A549 (cell line): ENCODE measurements around the gene SLC16A9. TPM values are rescaled to one million over a fixed set of nuclear protein-coding genes. Genes with fewer than 3 reads are reported as not detected.
"Not testable (repeated sequence)": the region's sequence is repeated elsewhere in the genome, so short reads cannot be mapped to it uniquely, and the experiment has no call there.

Source experiments
- ATAC-seq, 2 experiments: fragments of 200-7000 bp in 1 of 2; fragments of >200 bp in 1 of 2; cut with Nextera tagmentation in 1 of 2; cut with Tn5 transposase in 1 of 2; 3 replicates each; pipeline versions ENCODE4 v1.8.0 to v1.9.1; 2018 to 2020; ENCODE audit warnings: mild to moderate bottlenecking in 1 of 2, moderate library complexity in 1 of 2
- CTCF ChIA-PET: fragments of 300-600 bp; sonication (Branson Sonifier 250); formaldehyde crosslinking; extraction: SDS; loops from one replicate; lab custom pipeline; 2021; ENCODE audit warnings: antibody characterized with exemption, inconsistent platforms; lab: Yijun Ruan, JAX
- POLR2A ChIA-PET: fragments of 350-600 bp; formaldehyde crosslinking; extraction: SDS; loops from one replicate; lab custom pipeline; 2021; ENCODE audit warnings: antibody characterized with exemption, inconsistent platforms; lab: Yijun Ruan, JAX
- DNase-seq, 2 experiments: peaks; one replicate each; pipeline versions ENCODE4 v3.0.0 to v3.0.0-alpha.2; 2011 to 2016; ENCODE audit warnings: low read depth in 1 of 2, low spot score in 1 of 2
- FAIRE-seq: peaks from 2 replicates; lab custom pipeline; 2011; peaks lifted over from hg19 to GRCh38; lab: Jason Lieb, UNC
- H3K27ac ChIP-seq, 2 experiments: fragments of >200 bp; sonication (Bioruptor Twin); formaldehyde crosslinking; 3 replicates each; pipeline ENCODE4 v1.5.1; 2016 to 2017
- H3K4me1 ChIP-seq: fragments of >200 bp; sonication (Bioruptor Twin); formaldehyde crosslinking; 3 replicates; pipeline ENCODE4 v1.6.1; 2016
- H3K4me2 ChIP-seq: fragments of >200 bp; sonication (Bioruptor Twin); formaldehyde crosslinking; 3 replicates; pipeline ENCODE4 v1.6.1; 2016
- H3K4me3 ChIP-seq: fragments of >200 bp; sonication (Bioruptor Twin); formaldehyde crosslinking; 3 replicates; pipeline ENCODE4 v1.5.1; 2016
- H3K9me3 ChIP-seq: fragments of >200 bp; sonication (Bioruptor Twin); formaldehyde crosslinking; 3 replicates; pipeline ENCODE4 v1.6.1; 2016
- BCL3 ChIP-seq: fragments of >200 bp; sonication (Bioruptor Twin); formaldehyde crosslinking; IDR thresholded peaks from 3 replicates; pipeline ENCODE4 v1.6.1; 2016
- CBX2 ChIP-seq: fragments of 200-600 bp; sonication (generic); IDR thresholded peaks from 2 replicates; pipeline ENCODE4 v1.6.1; 2016; ENCODE audit warnings: low read depth, mild to moderate bottlenecking, borderline replicate concordance
- CBX8 ChIP-seq: fragments of 200-600 bp; sonication (generic); IDR thresholded peaks from 2 replicates; pipeline ENCODE4 v1.6.1; 2016
- CHD2 ChIP-seq: fragments of 150-350 bp; IDR thresholded peaks from 2 replicates; pipeline ENCODE4 v1.6.1; 2014; ENCODE audit warnings: low read length; ENCODE audit not compliant: partially characterized antibody
- EHF ChIP-seq: fragments of 250-450 bp; sonication (Bioruptor Pico); IDR thresholded peaks from 2 replicates; pipeline ENCODE4 v1.5.0; 2020; ENCODE audit warnings: mild to moderate bottlenecking
- EHMT2 ChIP-seq: fragments of 200-600 bp; sonication (generic); IDR thresholded peaks from 2 replicates; pipeline ENCODE4 v1.6.1; 2016; ENCODE audit warnings: antibody characterized with exemption, low read depth, mild to moderate bottlenecking, moderate library complexity
- FOXS1 ChIP-seq: fragments of 250-450 bp; sonication (Bioruptor Pico); IDR thresholded peaks from 2 replicates; pipeline ENCODE4 v1.5.0; 2020; ENCODE audit warnings: mild to moderate bottlenecking, moderate library complexity
- GATA3 ChIP-seq: IDR thresholded peaks from 2 replicates; pipeline ENCODE4 v1.6.1; 2012; ENCODE audit warnings: borderline replicate concordance
- HES2 ChIP-seq: fragments of >200 bp; sonication (Bioruptor Twin); formaldehyde crosslinking; IDR thresholded peaks from 2 replicates; pipeline ENCODE4 v1.6.1; 2016
- HOXA7 ChIP-seq: fragments of 250-450 bp; sonication (Bioruptor Pico); IDR thresholded peaks from 2 replicates; pipeline ENCODE4 v1.5.0; 2020; ENCODE audit warnings: mild to moderate bottlenecking, moderate library complexity
- JUN ChIP-seq, 2 experiments: fragments of >200 bp; sonication (Bioruptor Twin); formaldehyde crosslinking; IDR thresholded peaks; 2 replicates in 1 of 2; 3 replicates in 1 of 2; pipeline ENCODE4 v1.6.1; 2016 to 2017
- KDM1A ChIP-seq: fragments of 200-600 bp; sonication (generic); IDR thresholded peaks from 2 replicates; pipeline ENCODE4 v1.6.1; 2016; ENCODE audit warnings: low read depth, mild to moderate bottlenecking
- KDM5A ChIP-seq: fragments of 200-600 bp; sonication (generic); IDR thresholded peaks from 2 replicates; pipeline ENCODE4 v1.6.1; 2016; ENCODE audit warnings: antibody characterized with exemption, mild to moderate bottlenecking
- MAFK ChIP-seq: fragments of 450-650 bp; IDR thresholded peaks from 2 replicates; pipeline ENCODE4 v1.6.1; 2014; ENCODE audit not compliant: partially characterized antibody
- MYC ChIP-seq: IDR thresholded peaks from 2 replicates; pipeline ENCODE4 v1.6.1; 2012; ENCODE audit warnings: mild to moderate bottlenecking, inconsistent platforms, low read length, improper control_type of control experiment, borderline replicate concordance
- PHF8 ChIP-seq: fragments of 200-600 bp; sonication (generic); IDR thresholded peaks from 2 replicates; pipeline ENCODE4 v1.6.1; 2016; ENCODE audit warnings: low read depth, mild to moderate bottlenecking, antibody characterized with exemption, moderate library complexity, borderline replicate concordance
- POLR2A ChIP-seq: IDR thresholded peaks from 2 replicates; pipeline ENCODE4 v1.6.1; 2012; ENCODE audit warnings: mild to moderate bottlenecking, low read length
- RAD21 ChIP-seq, 2 experiments: fragments of >200 bp in 1 of 2; sonication (Bioruptor Twin) in 1 of 2; formaldehyde crosslinking in 1 of 2; IDR thresholded peaks in 1 of 2; conservative IDR thresholded peaks in 1 of 2; 2 replicates in 1 of 2; 3 replicates in 1 of 2; pipeline ENCODE4 v1.6.1; 2012 to 2018; ENCODE audit warnings: inconsistent platforms in 1 of 2
- RNF2 ChIP-seq: fragments of 200-600 bp; sonication (generic); IDR thresholded peaks from 2 replicates; pipeline ENCODE4 v1.6.1; 2016; ENCODE audit warnings: low read depth, mild to moderate bottlenecking, antibody characterized with exemption, moderate library complexity, borderline replicate concordance
- ZC3H11A ChIP-seq: fragments of 450-650 bp; IDR thresholded peaks from 2 replicates; pipeline ENCODE4 v1.6.1; 2014; ENCODE audit warnings: antibody characterized with exemption, mild to moderate bottlenecking
- WGBS: methylation state at CpG from one replicate; pipeline ENCODE4 v1.1.6; 2017; ENCODE audit errors: missing lambda C conversion rate; 5-methylcytosine and 5-hydroxymethylcytosine counted together
- polyA plus RNA-seq, 4 experiments: library from polyadenylated mRNA; depleted of rRNA in 3 of 4; stranded (reverse); fragments of >200 nt; fragmentation: RNase III in 1 of 4; extraction: RNeasy Plus Mini Kit Qiagen cat#74134 plus additional on column Dnase treatment in 1 of 4; gene quantifications; 2 replicates in 3 of 4; 3 replicates in 1 of 4; pipeline ENCODE4 v1.2.3, GENCODE V29; 2011 to 2017

Gene SLC16A9
- polyA plus RNA-seq, 2 of the 4 experiments (the other 2 are of a cell fraction): 0.04 to 0.49 TPM

DNA sequence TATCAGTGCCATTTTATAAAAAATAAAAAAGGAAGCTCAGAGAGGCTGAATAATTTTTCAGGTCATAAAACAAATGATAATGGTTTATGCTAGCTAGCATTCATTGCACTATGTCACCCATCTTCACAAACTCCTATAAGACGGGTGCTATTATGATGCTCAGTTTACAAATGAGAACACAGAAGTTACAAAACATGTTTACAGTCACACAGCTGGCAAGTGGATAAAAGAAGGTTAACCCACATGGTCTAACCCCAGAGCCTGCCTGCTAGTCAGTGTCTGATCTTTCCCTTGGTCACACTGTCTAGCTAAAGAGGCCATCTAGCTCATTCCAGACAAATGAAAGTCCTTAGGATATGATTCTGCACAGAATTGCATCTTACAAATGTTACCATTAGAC, 39.4 kb downstream of the SLC16A9 start:
- WGBS: 3% methylated on average over 1 of the region's 1 CpG
- Histone ChIP-seq H3K4me2 (no peak overlapping the region), H3K4me1 (no peaks in the 10 kb centered on the region), H3K4me3 (no peak overlapping the region), H3K9me3 (0 out of 3 replicates have a peak, but pooled peaks cover 5% of the 10 kb centered on the region), H3K27ac (no peak overlapping the region)
- FAIRE-seq (no peak), DNase-seq (no peak), ATAC-seq (no peak)
- TF ChIP-seq CBX2: no peak
- TF ChIP-seq BCL3: no peak
- no peak for TF ChIP-seq KDM5A
- no peak for TF ChIP-seq HOXA7 (CRISPR knock-in tag)
- no peak for TF ChIP-seq HES2
- no peak for TF ChIP-seq FOXS1 (CRISPR knock-in tag)
- no peak for TF ChIP-seq CBX8
- no peak for TF ChIP-seq RNF2
- TF ChIP-seq EHF: no peak
- TF ChIP-seq KDM1A: no peak
- no peak for TF ChIP-seq EHMT2
- no peak for TF ChIP-seq GATA3
- no peak for TF ChIP-seq RAD21 (conservative IDR thresholded peaks at IDR 0.05 in 1 of 2, IDR thresholded peaks at IDR 0.05 in 1 of 2)
- no peak for TF ChIP-seq PHF8
- TF ChIP-seq CHD2: no peak
- ChIA-PET POLR2A (interaction anchor here (0.5 kb wide), 1 partner anchor 1201 kb away, joined by 3 read pairs; no protein-coding TSS in a partner anchor), CTCF (interaction anchor here (0.6 to 2.5 kb wide), 6 partner anchors 12 to 718 kb away, joined by 3 to 8 read pairs (median 4); no protein-coding TSS in a partner anchor)

- ChIA-PET POLR2A (no interaction called here), CTCF (no interaction called here)
- Histone ChIP-seq H3K4me2 (no peak overlapping the region), H3K4me1 (no peaks in the 10 kb centered on the region), H3K9me3 (0 out of 3 replicates have a peak, but pooled peaks cover 5% of the 10 kb centered on the region), H3K27ac (no peak overlapping the region), H3K4me3 (no peak overlapping the region)
- ATAC-seq (no peak), DNase-seq (no peak), FAIRE-seq (no peak)
- no peak for TF ChIP-seq ZC3H11A
- no peak for TF ChIP-seq JUN (IDR thresholded peaks at IDR 0.05)
- no peak for TF ChIP-seq POLR2A
- no peak for TF ChIP-seq MYC
- 69% methylated on average over 4 of the region's 4 CpGs for WGBS
These were observed 41.6 kb downstream of the SLC16A9 start for GRCh38 chr10:59668096-59668495.

GRCh38 chr10:59666310-59666709, 43.3 kb downstream of the SLC16A9 start:
- POLR2A ChIA-PET: no interaction called here
- FAIRE-seq (no peak), ATAC-seq (no peak), DNase-seq (no peak)
- no peak overlapping the region for H3K4me3 ChIP-seq
- H3K9me3 ChIP-seq: 0 out of 3 replicates have a peak, but pooled peaks cover 5% of the 10 kb centered on the region
- TF ChIP-seq MAFK (peak; percentile 83), EHMT2 (no peak)
- no peak overlapping the region for H3K4me2 ChIP-seq
- no peaks in the 10 kb centered on the region for H3K4me1 ChIP-seq
- CTCF ChIA-PET: no interaction called here
- H3K27ac ChIP-seq: no peak overlapping the region

DNA sequence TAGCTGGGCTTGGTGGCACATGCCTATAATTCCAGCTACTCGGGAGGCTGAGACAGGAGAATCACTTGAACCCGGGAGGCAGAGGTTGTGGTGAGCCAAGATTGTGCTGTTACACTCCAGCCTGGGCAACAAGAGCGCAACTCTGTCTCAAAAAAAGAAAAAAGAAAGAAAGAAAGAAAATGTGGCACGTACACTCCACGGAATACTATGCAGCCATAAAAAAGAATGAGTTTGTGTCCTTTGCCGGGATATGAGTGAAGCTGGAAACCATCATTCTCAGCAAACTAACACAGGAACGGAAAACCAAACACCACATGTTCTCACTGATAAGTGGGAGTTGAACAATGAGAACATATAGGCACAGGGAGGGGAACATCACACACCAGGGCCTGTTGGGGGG, 46.4 kb downstream of the SLC16A9 start:
- H3K27ac ChIP-seq, ATAC-seq, H3K4me1 ChIP-seq, FAIRE-seq, H3K4me2 ChIP-seq, DNase-seq, H3K9me3 ChIP-seq, POLR2A ChIA-PET, H3K4me3 ChIP-seq: not testable (repeated sequence)
- WGBS: 56% methylated on average over 7 of the region's 7 CpGs
- CTCF ChIA-PET: interaction anchor here (0.7 kb wide), 1 partner anchor 385 kb away, joined by 3 read pairs; no protein-coding TSS in a partner anchor
